DMS79 treated with DMSO at 0.1 percent for 48 hours (cell line): ENCODE data around the gene GLB1L2.

Source experiments
- DNase-seq: peaks from one replicate; lab custom pipeline; 2025; lab: John Stamatoyannopoulos, UW

GLB1L2 gene

GRCh38 chr11:134347441-134347840 lies 15.7 kb downstream of the GLB1L2 start:
- DNase-seq = no peak

GRCh38 chr11:134349109-134349801 lies 17.5 kb downstream of the GLB1L2 start:
- no peak for DNase-seq

GRCh38 chr11:134349802-134350355 lies 18.1 kb downstream of the GLB1L2 start:
- DNase-seq = no peak

GRCh38 chr11:134350381-134350780 lies 18.6 kb downstream of the GLB1L2 start:
- DNase-seq = no peak

- DNase-seq = no peak
Measured at GRCh38 chr11:134352111-134352510, 20.3 kb downstream of the GLB1L2 start.

- DNase-seq = no peak
Measured at GRCh38 chr11:134355136-134355535, 23.3 kb downstream of the GLB1L2 start.

GRCh38 chr11:134355656-134356055 lies 23.9 kb downstream of the GLB1L2 start:
- DNase-seq = no peak

GRCh38 chr11:134356656-134357544 lies 25.1 kb downstream of the GLB1L2 start:
- DNase-seq = no peak

GRCh38 chr11:134357545-134357839 lies 25.7 kb downstream of the GLB1L2 start:
- DNase-seq = no peak

- DNase-seq = no peak
Measured at GRCh38 chr11:134358165-134358855, 26.5 kb downstream of the GLB1L2 start.

GRCh38 chr11:134358856-134359490 lies 27.2 kb downstream of the GLB1L2 start:
- no peak for DNase-seq

GRCh38 chr11:134359646-134360045 lies 27.9 kb downstream of the GLB1L2 start:
- DNase-seq = no peak

- no peak for DNase-seq
Measured at GRCh38 chr11:134360050-134360835, 28.5 kb downstream of the GLB1L2 start.

- no peak for DNase-seq
Measured at GRCh38 chr11:134361661-134362060, 29.9 kb downstream of the GLB1L2 start.

- DNase-seq = no peak
Measured at GRCh38 chr11:134362192-134362901, 30.6 kb downstream of the GLB1L2 start.

GRCh38 chr11:134363161-134363560 lies 31.4 kb downstream of the GLB1L2 start:
- DNase-seq = no peak

GRCh38 chr11:134363592-134363991 lies 31.8 kb downstream of the GLB1L2 start:
- DNase-seq = peak; percentile 98

GRCh38 chr11:134364261-134364660 lies 32.5 kb downstream of the GLB1L2 start:
- DNase-seq = no peak

GRCh38 chr11:134365011-134365925 lies 33.5 kb downstream of the GLB1L2 start:
- DNase-seq = peak; percentile 31

- DNase-seq = no peak
Measured at GRCh38 chr11:134366254-134366653, 34.5 kb downstream of the GLB1L2 start.
